Measurements from ENCODE around the gene CDK5RAP2.

DNA sequence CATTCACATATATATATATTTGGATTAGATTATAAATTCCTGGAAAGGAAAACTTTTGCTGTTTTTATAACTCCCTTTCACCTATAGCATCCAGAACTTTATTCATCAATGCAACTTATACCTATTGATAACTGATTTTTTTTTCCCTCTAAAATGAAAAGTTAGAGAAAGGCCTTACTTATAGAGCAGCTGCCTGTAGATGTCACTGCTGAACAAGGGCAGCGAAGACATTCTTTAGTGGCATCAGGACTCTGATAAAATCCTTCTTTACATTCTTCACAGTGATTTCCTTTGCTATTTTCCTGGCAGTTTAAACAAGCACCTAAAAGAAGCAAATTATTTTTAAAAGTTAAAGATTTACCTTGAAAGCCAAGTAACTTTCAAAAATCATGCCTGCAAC is 32.3 kb upstream of the CDK5RAP2 start:
- no peak for TF ChIP-seq FOXP2 (optimal IDR thresholded peaks at IDR 0.05; ENCODE audit: control extremely low read depth, extremely low read length, insufficient read depth)
- TF ChIP-seq EZH2 (IDR thresholded peaks at IDR 0.05): no peak
